H9 (cell line): ENCODE measurements around the gene TRMT44. TPM values are rescaled to one million over a fixed set of nuclear protein-coding genes. Genes with fewer than 3 reads are reported as not detected.

Source experiments
- DNase-seq: peaks from one replicate; pipeline ENCODE4 v3.0.0-alpha.2; 2017
- H2AFZ ChIP-seq: one replicate; pipeline ENCODE4 v1.6.1; 2013; ENCODE audit warnings: mild to moderate bottlenecking, low read length, control low read depth, moderate library complexity
- H2AK5ac ChIP-seq: 2 replicates; pipeline ENCODE4 v1.6.1; 2013; ENCODE audit warnings: low read length, control low read depth, mixed read lengths; ENCODE audit not compliant: insufficient read length
- H2BK120ac ChIP-seq: one replicate; pipeline ENCODE4 v1.6.1; 2013; ENCODE audit warnings: low read depth, mild to moderate bottlenecking, low read length, control low read depth, inconsistent platforms; ENCODE audit not compliant: poor library complexity, severe bottlenecking
- H2BK12ac ChIP-seq: 2 replicates; pipeline ENCODE4 v1.6.1; 2013; ENCODE audit warnings: low read length, control low read depth, mixed read lengths, low read depth; ENCODE audit not compliant: insufficient read length
- H2BK15ac ChIP-seq: 2 replicates; pipeline ENCODE4 v1.6.1; 2013; ENCODE audit warnings: low read depth, low read length, control low read depth
- H2BK20ac ChIP-seq: one replicate; pipeline ENCODE4 v1.6.1; 2013; ENCODE audit warnings: low read depth, mild to moderate bottlenecking, low read length, control low read depth, inconsistent platforms; ENCODE audit not compliant: poor library complexity, severe bottlenecking
- H2BK5ac ChIP-seq: 2 replicates; pipeline ENCODE4 v1.6.1; 2013; ENCODE audit warnings: low read length, control low read depth, mixed read lengths; ENCODE audit not compliant: insufficient read length
- H3K14ac ChIP-seq: 2 replicates; pipeline ENCODE4 v1.6.1; 2013; ENCODE audit warnings: low read length, control low read depth; ENCODE audit not compliant: insufficient read depth
- H3K18ac ChIP-seq: 2 replicates; pipeline ENCODE4 v1.6.1; 2013; ENCODE audit warnings: low read depth, mild to moderate bottlenecking, mixed read lengths, low read length, control low read depth; ENCODE audit not compliant: insufficient read length
- H3K23ac ChIP-seq: 2 replicates; pipeline ENCODE4 v1.6.1; 2013; ENCODE audit warnings: low read length, control low read depth, mixed read lengths, low read depth; ENCODE audit not compliant: insufficient read length
- H3K23me2 ChIP-seq: 2 replicates; pipeline ENCODE4 v1.6.1; 2013; ENCODE audit warnings: low read depth, mild to moderate bottlenecking, mixed read lengths, low read length, control low read depth; ENCODE audit not compliant: insufficient read length, poor library complexity, severe bottlenecking
- H3K27ac ChIP-seq: 2 replicates; pipeline ENCODE4 v1.5.1; 2013; ENCODE audit warnings: low read length, control low read depth, mixed read lengths, low read depth; ENCODE audit not compliant: insufficient read length
- H3K27me3 ChIP-seq: 2 replicates; pipeline ENCODE4 v1.6.1; 2013; ENCODE audit warnings: low read length, control low read depth, inconsistent platforms; ENCODE audit not compliant: insufficient read depth
- H3K4ac ChIP-seq: 2 replicates; pipeline ENCODE4 v1.6.1; 2013; ENCODE audit warnings: low read depth, mild to moderate bottlenecking, control low read depth, inconsistent platforms, low read length, moderate library complexity
- H3K4me1 ChIP-seq: 2 replicates; pipeline ENCODE4 v1.6.1; 2013; ENCODE audit warnings: low read length, control low read depth, inconsistent platforms; ENCODE audit not compliant: insufficient read depth
- H3K4me2 ChIP-seq: 2 replicates; pipeline ENCODE4 v1.6.1; 2013; ENCODE audit warnings: low read length, control low read depth, mixed read lengths; ENCODE audit not compliant: insufficient read length, insufficient read depth
- H3K56ac ChIP-seq: 2 replicates; pipeline ENCODE4 v1.6.1; 2013; ENCODE audit warnings: low read depth, mild to moderate bottlenecking, mixed read lengths, low read length, control low read depth; ENCODE audit not compliant: insufficient read length
- H3K79me1 ChIP-seq: 2 replicates; pipeline ENCODE4 v1.6.1; 2013; ENCODE audit warnings: low read depth, mild to moderate bottlenecking, moderate library complexity, low read length, control low read depth, inconsistent platforms; ENCODE audit not compliant: insufficient read depth, poor library complexity, severe bottlenecking
- H3K79me2 ChIP-seq: 2 replicates; pipeline ENCODE4 v1.6.1; 2013; ENCODE audit warnings: low read length, control low read depth, inconsistent platforms; ENCODE audit not compliant: insufficient read depth
- H3K9ac ChIP-seq: 2 replicates; pipeline ENCODE4 v1.6.1; 2013; ENCODE audit warnings: low read length, control low read depth, mixed read lengths; ENCODE audit not compliant: insufficient read length; ENCODE audit errors: extremely low read depth
- H3K9me3 ChIP-seq: one replicate; pipeline ENCODE4 v1.6.1; 2013; ENCODE audit warnings: low read depth, low read length, inconsistent platforms; ENCODE audit not compliant: control insufficient read depth
- H3T11ph ChIP-seq: one replicate; pipeline ENCODE4 v1.6.1; 2013; ENCODE audit warnings: mild to moderate bottlenecking, low read length, control low read depth, inconsistent platforms
- H4K20me1 ChIP-seq: one replicate; pipeline ENCODE4 v1.6.1; 2013; ENCODE audit not compliant: control insufficient read depth, insufficient read length, insufficient read depth
- H4K5ac ChIP-seq: 2 replicates; pipeline ENCODE4 v1.6.1; 2013; ENCODE audit warnings: low read depth, mild to moderate bottlenecking, mixed read lengths, low read length, control low read depth; ENCODE audit not compliant: insufficient read length
- H4K8ac ChIP-seq: replicated peaks from 2 replicates; pipeline ENCODE4 v1.6.1; 2013; ENCODE audit warnings: low read length, control low read depth, mixed read lengths, low read depth; ENCODE audit not compliant: insufficient read length
- H4K91ac ChIP-seq: 2 replicates; pipeline ENCODE4 v1.6.1; 2013; ENCODE audit warnings: low read depth, mild to moderate bottlenecking, moderate library complexity, mixed read lengths, low read length, control low read depth; ENCODE audit not compliant: insufficient read length
- H3K27ac Mint-ChIP-seq, 3 experiments: 2 replicates in 2 of 3; 3 replicates in 1 of 3; pipeline ENCODE4 v1.8.0; 2020 to 2021; ENCODE audit warnings: mixed read lengths in 3 of 3, mild to moderate bottlenecking in 1 of 3, moderate library complexity in 1 of 3
- H3K27me3 Mint-ChIP-seq: 2 replicates; pipeline ENCODE4 v1.8.0; 2021; ENCODE audit warnings: low read depth, mild to moderate bottlenecking, moderate library complexity, mixed read lengths
- H3K36me3 Mint-ChIP-seq, 3 experiments: 2 replicates in 2 of 3; 3 replicates in 1 of 3; pipeline ENCODE4 v1.8.0; 2020 to 2021; ENCODE audit warnings: low read depth in 3 of 3, mixed read lengths in 3 of 3; ENCODE audit not compliant: insufficient read depth in 1 of 3
- H3K4me1 Mint-ChIP-seq, 2 experiments: 2 replicates each; pipeline ENCODE4 v1.8.0; 2020; ENCODE audit warnings: mixed read lengths in 2 of 2
- H3K4me3 Mint-ChIP-seq, 2 experiments: 2 replicates in 1 of 2; 3 replicates in 1 of 2; pipeline ENCODE4 v1.8.0; 2020 to 2021; ENCODE audit warnings: mild to moderate bottlenecking in 2 of 2, mixed read lengths in 2 of 2, moderate library complexity in 1 of 2
- H3K9me3 Mint-ChIP-seq, 2 experiments: 2 replicates in 1 of 2; 3 replicates in 1 of 2; pipeline ENCODE4 v1.8.0; 2020; ENCODE audit warnings: mild to moderate bottlenecking in 2 of 2, mixed read lengths in 2 of 2, moderate library complexity in 1 of 2
- CTCF ChIP-seq: fragments of 200-600 bp; sonication (generic); conservative IDR thresholded peaks from 3 replicates; pipeline ENCODE4 v1.8.0; 2021; ENCODE audit warnings: antibody characterized with exemption, mild to moderate bottlenecking
- WGBS: extraction: QIAGEN DNeasy Blood & Tissue Kit; methylation state at CpG from one replicate; pipeline ENCODE4 v1.1.7; 2013; ENCODE audit warnings: missing lambda C conversion rate, low lambda C conversion rate, mixed read lengths; ENCODE audit not compliant: insufficient read length; ENCODE audit errors: extremely low coverage; 5-methylcytosine and 5-hydroxymethylcytosine counted together
- total RNA-seq: library from RNA; stranded (reverse); gene quantifications from 2 replicates; pipeline ENCODE4 v1.2.1, GENCODE V29; 2021

The TRMT44 gene
- total RNA-seq, 1 experiment from 2014 or later, result 22.8 TPM

- no peak overlapping the region for H2BK15ac ChIP-seq
- TF ChIP-seq CTCF, result no peak
- H3K79me1 ChIP-seq, result no peaks in the 10 kb centered on the region
- 0 out of 2 replicates have a peak overlapping the region, but pooled peaks have one; percentile 12 for H3K14ac ChIP-seq
- no peak overlapping the region for H3K18ac ChIP-seq
- H3K9me3 ChIP-seq, result peaks cover 6% of the 10 kb centered on the region
- no peak overlapping the region for H3T11ph ChIP-seq
- no peak overlapping the region for H2BK5ac ChIP-seq
- H3K9ac ChIP-seq, result no peak overlapping the region
- no peaks in the 10 kb centered on the region for H4K20me1 ChIP-seq
- Mint-ChIP-seq H3K4me3 (peak overlapping the region in 1 of 2 experiments; percentile 17; a peak in 2 of 5 replicates), H3K36me3 (peaks cover 29 to 36% (median 35%) of the 10 kb centered on the region in 3 experiments), H3K4me1 (peaks cover 56 to 65% of the 10 kb centered on the region in 2 experiments), H3K27me3 (no peaks in the 10 kb centered on the region), H3K27ac (peak overlapping the region; percentile 55 to 93 (median 69)), H3K9me3 (peaks cover 26 to 31% of the 10 kb centered on the region in 2 experiments)
- H3K23ac ChIP-seq, result no peak overlapping the region
- H3K56ac ChIP-seq, result peak overlapping the region; percentile 21
- H3K27me3 ChIP-seq, result no peaks in the 10 kb centered on the region
- H2BK12ac ChIP-seq, result peak overlapping the region; percentile 89
- peaks cover 4% of the 10 kb centered on the region; the same call in 1 of the 2 replicates for H3K4me1 ChIP-seq
- H3K23me2 ChIP-seq, result peaks cover 2% of the 10 kb centered on the region
- H4K8ac ChIP-seq, result peak overlapping the region; percentile 97
- no CpG with 5 or more reads among the region's 11 CpGs for WGBS
- H2AK5ac ChIP-seq, result peak overlapping the region; percentile 77
- H4K91ac ChIP-seq, result peak overlapping the region; percentile 66
- H3K79me2 ChIP-seq, result no peaks in the 10 kb centered on the region
- H2AFZ ChIP-seq, result no peak overlapping the region
- DNase-seq, result no peak
- no peak overlapping the region for H3K4ac ChIP-seq
- no peak overlapping the region for H2BK20ac ChIP-seq
- no peak overlapping the region for H2BK120ac ChIP-seq
- H3K27ac ChIP-seq, result peak overlapping the region; percentile 93
- peak overlapping the region; percentile 3 for H3K4me2 ChIP-seq
- H4K5ac ChIP-seq, result no peak overlapping the region
Measured at GRCh38 chr4:8493484-8493883, 52.9 kb downstream of the TRMT44 start.
